ENCODE results near the gene CES4A.

GRCh38 chr16:66939366-66939765, 49.0 kb upstream of the CES4A start:
- no peak for TF ChIP-seq CTCF (IDR thresholded peaks at IDR 0.05; ENCODE audit: insufficient read depth, low read depth, low read length)
- TF ChIP-seq EZH2 (IDR thresholded peaks at IDR 0.05; ENCODE audit: insufficient read depth, low read length) = no peak

Data from astrocyte (in vitro differentiated cells and primary cell).